ENCODE data around the gene SMPD3.

Gene SMPD3

DNA sequence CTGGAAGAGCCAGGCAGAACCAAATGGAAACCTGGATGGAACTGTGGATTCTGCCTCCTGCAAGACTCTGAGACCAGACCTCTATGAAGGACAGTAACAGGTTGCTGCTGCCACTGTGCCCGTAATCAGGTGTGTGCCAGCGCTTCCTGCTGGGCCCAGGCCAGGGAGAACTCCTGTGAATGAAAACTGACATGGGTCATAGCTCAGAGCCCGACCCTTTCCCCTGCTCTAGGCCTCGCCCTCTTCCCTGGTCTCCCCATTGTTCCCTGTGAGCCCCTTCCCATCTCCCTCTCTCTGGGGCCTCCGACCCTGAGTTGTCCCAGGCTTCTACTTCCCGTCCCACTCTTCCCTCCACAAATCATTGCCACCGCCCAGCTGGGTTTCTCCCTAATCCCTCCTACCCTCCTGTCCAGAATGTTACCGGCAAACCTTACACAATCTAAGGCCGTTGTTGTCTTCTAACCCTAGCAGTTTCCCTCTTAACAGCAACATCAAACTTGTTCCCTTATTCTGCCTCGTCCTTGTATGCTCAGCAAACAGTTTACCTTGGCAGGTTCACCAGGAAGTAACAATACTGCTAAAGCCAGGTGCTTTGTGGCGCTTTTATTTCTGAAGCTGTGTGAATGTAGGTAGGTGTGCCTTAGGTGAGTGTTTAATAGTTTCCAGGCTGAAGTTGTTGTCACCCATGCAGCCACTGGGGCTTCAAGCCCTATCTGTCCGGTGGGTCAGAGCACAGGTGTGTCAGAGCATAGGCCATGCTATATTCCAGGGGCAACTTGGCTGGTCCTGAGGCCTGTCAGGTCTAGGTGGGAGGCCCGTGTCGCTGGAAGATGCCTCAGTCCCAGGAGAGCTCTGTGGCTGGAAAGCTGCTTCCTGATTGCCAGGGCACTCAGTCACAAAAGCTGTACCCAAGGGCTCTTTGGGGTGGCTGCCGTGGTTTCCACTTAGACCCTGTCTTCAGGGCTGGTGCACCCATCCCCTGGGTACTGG lies 32.0 kb downstream of the SMPD3 start:
- no peak for DNase-seq
- in situ Hi-C loops (cut with HindIII; ENCODE audit: low pct_ligation_motif_present, low pct_unique_long_range_greater_than_20kb, low sequenced_read_pairs), result no loop called here

DNA sequence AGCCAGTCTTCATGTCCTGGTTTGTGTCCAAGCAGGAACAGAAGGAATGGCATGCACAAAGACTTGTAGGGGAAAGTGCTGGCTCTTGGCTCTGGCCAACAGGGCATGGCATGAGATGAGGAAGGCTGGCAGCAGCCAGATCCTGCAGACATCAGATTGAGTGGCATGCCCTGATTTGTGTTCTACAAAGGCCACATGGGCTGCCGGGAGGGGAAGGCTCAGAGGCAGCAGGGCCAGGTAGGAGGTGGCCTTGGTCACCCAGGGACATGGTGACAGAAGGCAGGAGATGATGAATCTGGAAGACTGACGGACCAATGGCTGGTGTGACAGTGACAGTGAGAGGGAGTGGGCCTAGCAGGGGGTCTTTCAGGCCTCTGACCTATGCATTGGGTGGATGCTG lies 33.7 kb downstream of the SMPD3 start:
- in situ Hi-C loops (cut with HindIII; ENCODE audit: low pct_ligation_motif_present, low pct_unique_long_range_greater_than_20kb, low sequenced_read_pairs), result no loop called here
- DNase-seq, result no peak

GRCh38 chr16:68412061-68412460 lies 36.2 kb downstream of the SMPD3 start:
- DNase-seq, result no peak
- in situ Hi-C loops (cut with HindIII; ENCODE audit: low pct_ligation_motif_present, low pct_unique_long_range_greater_than_20kb, low sequenced_read_pairs), result no loop called here

- DNase-seq, result no peak
- in situ Hi-C loops (cut with HindIII; ENCODE audit: low pct_ligation_motif_present, low pct_unique_long_range_greater_than_20kb, low sequenced_read_pairs), result no loop called here
Observed at GRCh38 chr16:68411086-68411485, 37.2 kb downstream of the SMPD3 start.

GRCh38 chr16:68408967-68409366 lies 39.3 kb downstream of the SMPD3 start:
- in situ Hi-C loops (cut with HindIII; ENCODE audit: low pct_ligation_motif_present, low pct_unique_long_range_greater_than_20kb, low sequenced_read_pairs), result no loop called here
- DNase-seq, result no peak

- in situ Hi-C loops (cut with HindIII; ENCODE audit: low pct_ligation_motif_present, low pct_unique_long_range_greater_than_20kb, low sequenced_read_pairs), result no loop called here
- no peak for DNase-seq
Observed at GRCh38 chr16:68408428-68408827, 39.9 kb downstream of the SMPD3 start.

DNA sequence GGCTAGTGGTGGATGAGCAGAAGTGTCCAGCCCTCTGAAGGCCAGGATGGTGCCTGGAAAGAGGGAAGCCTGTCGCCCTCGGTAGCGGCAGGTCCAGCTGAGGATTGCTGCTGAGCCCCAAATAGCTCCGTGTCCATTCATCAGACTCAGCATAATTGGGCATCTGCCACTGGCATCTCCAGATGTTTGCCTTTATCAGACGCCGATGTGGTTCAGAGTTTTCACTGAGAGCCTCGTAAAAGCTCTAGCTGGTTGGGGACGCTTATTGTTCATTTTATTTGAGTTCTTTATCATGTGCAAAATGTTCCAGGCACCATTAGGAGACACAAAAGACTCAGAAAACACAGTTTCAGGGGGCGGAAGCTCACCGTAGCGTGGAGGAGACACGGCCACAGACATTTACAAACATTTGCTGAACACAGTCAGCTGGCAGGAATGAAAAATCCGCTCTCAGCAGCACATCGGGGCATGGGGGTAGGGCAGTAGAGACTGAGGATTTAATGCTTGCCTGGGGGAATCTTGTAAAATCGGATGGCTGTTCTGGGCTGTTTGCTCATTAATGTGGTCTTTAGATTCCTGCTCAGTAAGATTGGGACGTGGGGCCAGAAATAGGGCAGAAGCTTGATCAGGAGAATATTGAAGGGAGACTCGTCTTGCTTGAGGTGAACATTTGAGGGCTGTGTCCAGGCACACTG lies 41.7 kb downstream of the SMPD3 start:
- DNase-seq, result no peak

DNA sequence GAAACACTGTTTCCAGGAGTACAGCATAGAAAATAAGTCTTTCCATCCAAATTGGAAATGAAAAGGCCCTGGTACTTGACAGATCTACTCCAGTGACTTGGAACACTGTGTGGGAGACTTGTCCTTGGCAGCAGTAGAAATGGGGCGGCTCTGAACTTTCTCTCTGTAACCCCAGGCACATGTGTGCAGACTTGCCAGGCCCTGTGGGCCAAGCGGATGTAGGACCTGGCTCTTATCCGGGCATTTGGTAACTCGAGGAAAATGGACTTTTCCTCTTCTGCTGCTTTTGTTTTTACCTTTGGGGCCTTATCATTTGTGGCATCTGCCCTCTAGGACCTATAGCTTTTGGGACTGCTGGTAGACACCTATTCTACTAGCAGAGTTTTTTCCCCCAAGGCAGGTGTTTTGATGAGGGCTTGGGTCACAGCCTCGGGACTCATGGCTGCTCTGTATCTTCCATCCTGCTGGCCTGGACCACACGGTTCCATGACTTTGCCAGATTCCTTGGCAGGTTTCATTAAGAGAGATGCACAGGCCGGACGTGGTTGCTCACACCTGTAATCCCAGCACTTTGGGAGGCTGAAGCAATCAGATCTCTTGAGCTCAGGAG lies 43.5 kb downstream of the SMPD3 start:
- DNase-seq, result no peak
- in situ Hi-C loops (cut with HindIII; ENCODE audit: low pct_ligation_motif_present, low pct_unique_long_range_greater_than_20kb, low sequenced_read_pairs), result no loop called here

More for the DNA sequence above, 41.7 kb downstream of the SMPD3 start:
- in situ Hi-C loops (cut with HindIII; ENCODE audit: low pct_ligation_motif_present, low pct_unique_long_range_greater_than_20kb, low sequenced_read_pairs), result no loop called here

DNA sequence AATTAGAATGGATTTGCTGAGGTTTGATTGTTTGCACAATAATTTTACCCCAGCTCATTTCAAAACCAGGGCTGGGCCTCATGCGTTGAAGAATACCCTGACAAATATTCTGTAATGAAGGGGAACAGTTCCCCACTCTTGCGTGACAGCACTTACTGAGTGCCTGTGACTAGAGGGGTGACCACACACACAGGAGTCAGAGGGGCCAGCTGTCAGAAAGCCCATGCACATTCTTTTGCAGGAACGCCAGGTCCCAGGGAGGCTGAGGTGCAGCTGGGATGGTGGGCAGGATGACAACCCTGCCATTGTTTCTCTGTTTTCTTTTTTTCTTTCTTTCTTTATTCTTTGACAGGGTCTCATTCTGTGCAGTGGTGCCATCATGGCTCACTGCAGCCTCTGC lies 44.6 kb downstream of the SMPD3 start:
- in situ Hi-C loops (cut with HindIII; ENCODE audit: low pct_ligation_motif_present, low pct_unique_long_range_greater_than_20kb, low sequenced_read_pairs), result no loop called here
- DNase-seq, result no peak

DNA sequence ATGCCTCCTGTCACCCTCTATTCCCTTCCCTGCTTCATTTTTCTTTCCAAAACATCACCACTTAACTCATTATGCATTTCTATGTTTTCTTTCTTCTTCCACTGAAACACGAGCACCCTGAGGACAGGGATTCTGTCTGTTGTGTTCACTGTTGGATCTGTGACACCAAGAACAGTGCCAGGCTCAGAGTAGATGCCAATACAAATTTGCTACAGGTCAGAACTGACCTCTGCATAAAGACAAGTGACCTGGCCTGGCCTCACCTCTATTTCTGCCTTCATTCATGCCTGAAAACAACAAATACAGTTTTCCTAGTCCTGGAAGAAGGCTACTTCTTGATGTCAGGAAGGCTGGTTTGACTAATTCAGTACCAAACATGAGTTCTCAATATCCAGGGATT lies 45.1 kb downstream of the SMPD3 start:
- in situ Hi-C loops (cut with HindIII; ENCODE audit: low pct_ligation_motif_present, low pct_unique_long_range_greater_than_20kb, low sequenced_read_pairs), result no loop called here
- no peak for DNase-seq

DNA sequence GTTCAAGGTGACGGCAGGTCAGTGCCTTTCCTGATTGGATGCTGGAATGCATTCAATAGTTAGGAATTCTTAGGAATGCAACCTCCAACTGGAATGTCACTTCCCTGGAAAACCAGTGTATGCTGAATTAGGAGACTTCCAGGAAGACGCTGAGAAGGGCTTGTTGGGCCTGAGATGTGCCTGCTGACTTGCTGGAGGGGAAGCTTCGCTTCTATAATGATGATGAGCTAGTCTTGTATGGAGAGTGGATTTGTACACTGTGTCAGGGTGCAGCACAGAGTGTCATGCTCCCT lies 45.6 kb downstream of the SMPD3 start:
- in situ Hi-C loops (cut with HindIII; ENCODE audit: low pct_ligation_motif_present, low pct_unique_long_range_greater_than_20kb, low sequenced_read_pairs), result no loop called here
- no peak for DNase-seq

- DNase-seq, result no peak
- in situ Hi-C loops (cut with HindIII; ENCODE audit: low pct_ligation_motif_present, low pct_unique_long_range_greater_than_20kb, low sequenced_read_pairs), result no loop called here
Observed at GRCh38 chr16:68401871-68402747, 46.2 kb downstream of the SMPD3 start.

DNA sequence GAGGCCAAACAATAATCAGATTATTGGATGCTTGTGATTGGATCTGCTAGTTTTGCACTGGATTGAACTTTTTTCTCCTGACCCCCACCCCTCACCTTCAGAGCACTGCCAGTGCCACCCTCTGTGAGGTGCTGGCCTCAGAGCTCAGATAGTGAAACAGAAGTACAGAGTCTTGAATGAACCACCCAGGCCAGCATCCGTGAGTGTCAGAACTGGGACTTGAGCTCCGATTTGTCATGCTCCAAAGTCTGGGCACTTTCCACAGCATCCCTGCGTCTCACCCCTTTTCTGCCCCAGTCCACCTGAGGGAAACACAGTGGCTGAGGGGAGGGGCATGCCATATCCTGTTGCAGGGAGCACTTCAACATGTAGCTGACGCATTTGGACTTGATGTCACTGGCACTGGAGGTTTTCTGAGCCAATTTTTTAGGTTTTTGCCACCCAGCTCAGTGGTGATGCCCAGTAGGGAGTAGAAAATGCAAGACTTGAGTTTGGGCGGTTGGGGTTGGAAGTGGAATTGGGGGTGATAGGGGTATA lies 47.3 kb downstream of the SMPD3 start:
- no peak for DNase-seq
- in situ Hi-C loops (cut with HindIII; ENCODE audit: low pct_ligation_motif_present, low pct_unique_long_range_greater_than_20kb, low sequenced_read_pairs), result no loop called here

- in situ Hi-C loops (cut with HindIII; ENCODE audit: low pct_ligation_motif_present, low pct_unique_long_range_greater_than_20kb, low sequenced_read_pairs), result no loop called here
- DNase-seq, result no peak
Observed at GRCh38 chr16:68400083-68400923, 48.0 kb downstream of the SMPD3 start.

GRCh38 chr16:68399456-68399855 lies 48.9 kb downstream of the SMPD3 start:
- in situ Hi-C loops (cut with HindIII; ENCODE audit: low pct_ligation_motif_present, low pct_unique_long_range_greater_than_20kb, low sequenced_read_pairs), result no loop called here
- no peak for DNase-seq

DNA sequence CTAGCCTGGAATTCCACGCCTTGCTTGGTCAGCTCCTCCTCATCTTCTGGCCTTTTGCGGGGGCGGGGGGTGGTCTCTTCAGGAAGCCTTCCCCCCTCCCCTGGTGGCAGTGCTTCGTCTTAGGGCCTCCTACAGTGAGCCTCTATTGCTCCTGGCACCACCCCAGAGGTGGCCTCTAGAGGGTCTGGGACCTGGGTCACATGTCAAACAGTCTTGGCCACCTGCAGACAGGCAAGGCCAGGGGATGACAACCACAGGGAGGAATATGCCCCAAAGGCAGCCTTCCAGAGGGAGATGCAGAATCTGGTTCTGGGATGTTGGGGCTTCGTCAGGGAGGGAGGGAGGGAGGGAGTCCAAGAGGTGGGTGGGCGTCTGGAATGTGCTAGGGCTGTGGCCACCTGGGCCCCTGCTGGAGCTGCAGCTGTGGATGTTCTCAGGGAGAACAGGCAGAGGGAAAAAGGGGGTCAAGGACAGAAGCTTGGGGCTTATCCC lies 50.6 kb downstream of the SMPD3 start:
- in situ Hi-C loops (cut with HindIII; ENCODE audit: low pct_ligation_motif_present, low pct_unique_long_range_greater_than_20kb, low sequenced_read_pairs), result no loop called here
- no peak for DNase-seq

GRCh38 chr16:68396481-68396880 lies 51.8 kb downstream of the SMPD3 start:
- DNase-seq, result peak; percentile 51
- in situ Hi-C loops (cut with HindIII; ENCODE audit: low pct_ligation_motif_present, low pct_unique_long_range_greater_than_20kb, low sequenced_read_pairs), result no loop called here
